DMS53 treated with DMSO at 0.1 percent for 48 hours (cell line): ENCODE measurements around the gene CD22.
"Not testable (repeated sequence)": the region's sequence is repeated elsewhere in the genome, so short reads cannot be mapped to it uniquely, and the experiment has no call there.

Source experiments
- DNase-seq: peaks from one replicate; lab custom pipeline; 2025; ENCODE audit not compliant: unreplicated experiment; lab: John Stamatoyannopoulos, UW

The CD22 gene

DNA sequence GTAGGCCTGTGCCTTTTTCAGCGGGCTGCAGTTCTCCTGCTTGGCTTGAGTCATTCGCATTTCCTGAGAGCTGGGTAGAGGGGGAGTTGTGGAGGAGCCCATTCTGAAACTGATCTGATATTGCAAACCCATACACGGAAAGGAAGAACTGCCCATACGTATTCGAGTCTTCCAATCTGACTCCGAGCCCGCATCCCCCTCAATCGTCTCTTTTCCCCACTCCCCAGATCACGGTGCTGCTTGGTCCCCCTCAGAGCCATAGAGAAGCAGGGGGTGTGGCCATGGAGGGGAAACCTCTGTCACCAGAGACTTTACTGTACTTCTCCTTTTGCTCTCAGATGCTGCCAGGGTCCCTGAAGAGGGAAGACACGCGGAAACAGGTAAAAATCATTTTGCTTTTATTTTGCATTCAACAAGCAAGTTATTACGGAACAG, at the start of gene CD22:
Gene CD22, plus strand, starts transcription at position 337 of the 435 bp plus-strand sequence. CDS start 2,854 bp downstream, outside the sequence.
- DNase-seq = no peak

DNA sequence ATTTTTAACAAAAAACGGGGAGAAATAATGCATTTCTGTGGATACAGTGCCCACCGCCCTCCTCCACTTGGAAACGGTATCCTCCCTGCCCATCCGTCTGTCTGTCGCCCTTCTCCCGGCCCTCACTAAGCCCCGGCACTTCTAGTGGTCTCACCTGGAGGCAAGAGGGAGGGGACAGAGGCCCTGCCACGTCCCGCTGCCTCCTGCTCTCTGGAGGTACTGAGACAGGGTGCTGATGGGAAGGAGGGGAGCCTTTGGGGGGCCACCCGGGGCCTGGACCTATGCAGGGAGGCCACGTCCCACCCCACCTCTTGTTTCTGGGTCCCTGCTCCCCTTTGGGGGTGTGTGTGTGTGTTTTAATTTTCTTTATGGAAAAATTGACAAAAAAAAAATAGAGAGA, 49.6 kb upstream of the CD22 start:
- DNase-seq = no peak

DNA sequence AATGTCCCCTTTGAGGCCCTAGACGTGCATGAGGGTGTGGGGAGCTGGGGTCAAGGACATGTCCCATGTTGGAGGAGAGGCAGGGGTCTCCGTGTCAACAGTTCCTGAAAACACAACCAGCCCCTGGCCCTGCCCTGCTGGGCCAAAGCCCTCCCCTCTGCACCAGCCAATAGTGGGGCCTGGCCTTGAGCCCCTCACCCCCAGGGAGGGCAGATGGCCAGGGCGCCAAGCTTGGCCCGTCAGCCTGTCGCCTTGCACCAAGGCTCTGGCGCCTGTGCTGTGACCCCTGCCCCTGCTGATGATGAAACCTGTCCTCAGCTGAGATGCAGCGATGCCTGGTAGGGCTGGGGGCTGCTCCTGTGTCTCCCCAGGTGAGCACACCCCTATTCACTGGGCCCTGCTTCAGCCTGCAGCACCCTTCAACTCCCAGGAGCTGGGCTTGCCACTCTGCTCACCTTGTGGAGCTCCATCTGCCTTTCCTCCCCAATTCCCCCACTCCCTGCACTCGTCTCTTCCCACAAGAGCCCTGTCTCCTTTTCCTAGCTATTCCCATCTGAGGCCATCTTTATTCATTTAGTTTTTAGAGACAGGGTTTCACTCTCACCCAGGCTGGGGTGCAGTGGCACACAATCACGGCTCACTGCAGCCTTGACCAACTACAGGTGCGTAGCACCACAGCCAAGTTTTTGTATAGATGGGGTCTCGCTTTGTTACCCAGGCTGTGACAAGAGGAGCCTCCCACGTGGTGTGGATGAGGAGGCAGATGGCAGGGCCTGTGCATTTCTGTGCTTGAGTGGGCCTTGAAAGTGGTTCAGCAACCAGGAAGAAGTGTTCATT, 48.8 kb upstream of the CD22 start:
- DNase-seq = no peak

DNA sequence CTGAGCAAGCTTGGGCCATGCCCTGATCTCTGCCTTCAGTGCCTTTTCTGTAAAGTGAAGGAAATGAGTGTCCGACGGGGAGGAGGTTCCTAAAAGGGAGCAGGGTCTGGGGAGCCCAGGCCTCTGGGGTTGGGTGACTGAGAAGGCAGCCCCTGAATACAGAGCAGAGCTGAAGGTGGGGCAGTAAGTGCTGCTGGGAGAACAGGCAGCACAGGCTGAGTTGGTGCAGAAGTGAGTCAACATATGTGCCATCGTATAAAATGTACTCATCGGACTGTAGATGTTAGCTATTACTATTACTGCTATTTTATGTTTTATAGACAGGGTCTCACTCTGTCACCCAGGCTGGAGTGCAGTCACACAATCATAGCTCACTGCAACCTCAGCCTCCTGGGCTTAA, 47.7 kb upstream of the CD22 start:
- DNase-seq = no peak

DNA sequence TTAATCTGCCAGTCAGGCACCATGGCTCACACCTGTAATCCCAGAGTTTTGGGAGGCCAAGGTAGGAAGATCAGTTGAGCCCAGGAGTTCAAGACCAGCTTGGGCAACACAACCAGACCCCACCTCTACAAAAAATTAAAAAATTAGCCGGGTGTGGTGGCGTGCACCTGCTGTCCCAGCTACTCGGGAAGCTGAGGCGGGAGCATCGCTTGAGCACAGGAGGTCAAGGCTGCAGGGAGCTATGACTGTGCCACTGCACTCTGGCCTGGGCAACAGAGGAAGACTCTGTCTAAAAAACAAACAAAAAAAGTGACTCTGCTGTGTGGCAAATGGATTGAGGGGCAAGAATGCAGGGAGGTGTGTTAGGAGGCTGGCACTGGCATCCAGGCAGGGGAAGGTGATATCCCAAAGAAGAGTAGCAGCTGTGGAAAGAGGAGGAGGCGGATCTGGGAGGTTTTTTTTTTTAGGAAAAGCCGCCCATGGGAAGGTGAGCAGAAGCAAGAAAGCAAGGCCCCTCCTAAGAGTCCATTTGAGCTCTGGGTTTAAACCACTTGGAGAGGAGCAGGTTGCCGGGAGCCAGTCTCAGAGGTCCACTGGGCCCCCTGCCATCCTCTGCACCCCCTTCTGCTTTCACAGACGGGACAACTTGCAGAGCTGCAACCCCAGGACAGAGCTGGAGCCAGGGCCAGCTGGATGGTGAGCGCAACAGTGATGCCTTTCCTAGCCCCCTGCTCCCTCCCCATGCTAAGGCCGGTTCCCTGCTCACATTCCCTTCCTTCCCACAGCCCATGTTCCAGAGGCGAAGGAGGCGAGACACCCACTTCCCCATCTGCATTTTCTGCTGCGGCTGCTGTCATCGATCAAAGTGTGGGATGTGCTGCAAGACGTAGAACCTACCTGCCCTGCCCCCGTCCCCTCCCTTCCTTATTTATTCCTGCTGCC, 44.6 kb upstream of the CD22 start:
- DNase-seq = no peak

DNA sequence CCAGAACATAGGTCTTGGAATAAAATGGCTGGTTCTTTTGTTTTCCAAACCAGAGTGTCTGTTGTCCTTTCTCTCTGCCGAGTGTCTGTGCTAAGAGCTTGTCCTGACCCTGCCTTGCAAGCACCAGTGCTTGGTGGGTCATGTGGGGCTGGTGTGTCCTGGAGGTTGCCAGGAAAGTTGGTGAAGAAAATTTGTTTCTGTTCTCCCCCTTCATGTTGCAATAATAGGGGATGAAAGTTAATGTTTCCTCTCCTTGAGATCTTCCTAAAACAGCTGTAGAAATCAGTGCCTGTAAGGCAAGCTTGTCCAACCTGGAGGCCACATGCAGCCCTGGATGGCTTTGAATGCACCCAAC, 43.9 kb upstream of the CD22 start:
- no peak for DNase-seq

DNA sequence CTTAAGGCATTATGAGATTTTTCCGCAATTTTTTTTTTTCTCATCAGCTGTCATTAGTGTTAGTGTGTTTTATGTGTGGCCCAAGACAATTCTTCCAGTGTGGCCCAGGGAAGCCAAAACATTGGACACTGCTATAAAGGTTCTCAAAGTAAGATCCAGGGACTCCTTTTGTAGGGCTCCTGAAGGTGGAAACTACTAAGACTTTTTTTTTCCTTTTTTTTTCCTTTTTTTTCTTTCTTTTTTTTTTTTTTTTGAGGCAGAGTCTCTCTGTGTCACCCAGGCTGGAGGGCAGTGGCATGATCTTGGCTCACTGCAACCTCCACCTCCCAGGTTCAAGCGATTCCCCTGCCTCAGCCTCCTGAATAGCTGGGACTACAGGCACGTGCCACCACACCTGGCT, 43.5 kb upstream of the CD22 start:
- not testable (repeated sequence) for DNase-seq

DNA sequence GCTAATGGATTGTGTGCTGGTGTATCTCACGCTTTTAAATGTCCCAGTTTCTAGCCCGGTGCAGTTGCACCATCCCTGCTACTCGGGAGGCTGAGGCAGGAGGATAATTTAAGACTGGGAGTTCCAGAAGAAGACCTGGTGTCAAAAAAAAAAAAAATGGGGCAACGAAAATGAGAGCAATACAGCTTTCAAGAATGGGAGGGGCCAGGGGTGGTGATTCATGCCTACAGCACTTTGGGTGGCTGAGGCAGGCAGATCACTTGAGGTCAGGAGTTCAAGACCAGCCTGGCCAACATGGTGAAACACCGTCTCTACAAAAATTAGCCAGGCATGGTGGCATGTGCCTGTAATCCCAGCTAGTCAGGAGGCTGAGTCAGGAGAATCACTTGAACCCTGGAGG, 42.9 kb upstream of the CD22 start:
- DNase-seq = not testable (repeated sequence)

DNA sequence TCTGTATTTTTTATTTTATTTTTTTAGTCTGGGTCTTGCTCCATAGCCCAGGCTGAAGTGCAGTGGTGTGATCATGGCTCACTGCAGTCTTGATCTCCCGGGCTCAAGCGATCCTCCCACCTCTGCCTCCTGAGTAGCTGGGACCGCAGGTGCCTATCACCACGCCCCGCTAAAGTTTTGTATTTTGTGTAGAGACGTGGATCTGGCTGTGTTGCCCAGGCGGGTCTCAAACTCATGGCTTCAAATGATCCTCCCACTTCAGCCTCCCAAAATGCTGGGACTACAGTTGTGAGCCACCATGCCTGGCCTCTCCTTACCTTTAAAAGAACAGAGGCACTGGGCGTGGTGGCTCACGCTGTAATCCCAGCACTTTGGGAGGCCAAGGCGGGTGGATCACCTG, 41.3 kb upstream of the CD22 start:
- no peak for DNase-seq

DNA sequence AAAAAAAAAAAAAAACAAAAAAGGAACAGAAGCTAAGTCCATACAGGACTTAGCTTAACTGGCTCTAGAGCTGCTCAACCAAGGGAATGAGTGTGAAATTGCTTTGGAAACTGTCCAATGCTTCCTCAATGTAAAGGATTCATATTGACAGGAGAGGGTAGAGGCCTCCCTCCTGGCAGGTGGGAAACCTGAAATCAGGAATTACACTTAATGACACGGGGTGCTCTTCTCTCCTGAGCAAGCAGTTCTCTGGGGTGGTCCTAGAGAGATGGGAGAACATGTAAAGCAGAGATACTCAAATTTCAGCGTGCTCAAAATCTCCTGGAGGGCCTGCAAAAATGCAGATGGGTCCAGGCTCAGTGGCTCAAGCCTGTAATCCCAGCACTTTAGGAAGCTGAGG, 40.7 kb upstream of the CD22 start:
- no peak for DNase-seq

DNA sequence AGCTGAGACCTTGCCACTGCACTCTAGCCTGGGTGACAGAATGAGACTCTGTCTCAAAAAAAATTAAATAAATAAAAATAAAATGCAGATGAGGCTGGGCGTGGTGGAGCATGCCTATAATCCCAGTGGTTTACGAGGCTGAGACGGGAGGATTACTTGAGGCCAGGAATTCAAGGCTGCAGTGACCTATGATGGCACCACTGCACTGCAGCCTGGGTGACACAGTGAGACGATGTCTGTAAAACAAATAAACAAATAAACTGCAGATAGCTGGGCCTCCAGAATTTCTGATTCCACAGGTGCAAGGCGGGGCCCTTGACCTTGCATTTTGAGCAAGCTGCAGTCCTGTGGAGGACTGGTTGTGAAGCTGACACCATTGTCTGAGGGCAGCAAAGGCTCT, 40.1 kb upstream of the CD22 start:
- no peak for DNase-seq

DNA sequence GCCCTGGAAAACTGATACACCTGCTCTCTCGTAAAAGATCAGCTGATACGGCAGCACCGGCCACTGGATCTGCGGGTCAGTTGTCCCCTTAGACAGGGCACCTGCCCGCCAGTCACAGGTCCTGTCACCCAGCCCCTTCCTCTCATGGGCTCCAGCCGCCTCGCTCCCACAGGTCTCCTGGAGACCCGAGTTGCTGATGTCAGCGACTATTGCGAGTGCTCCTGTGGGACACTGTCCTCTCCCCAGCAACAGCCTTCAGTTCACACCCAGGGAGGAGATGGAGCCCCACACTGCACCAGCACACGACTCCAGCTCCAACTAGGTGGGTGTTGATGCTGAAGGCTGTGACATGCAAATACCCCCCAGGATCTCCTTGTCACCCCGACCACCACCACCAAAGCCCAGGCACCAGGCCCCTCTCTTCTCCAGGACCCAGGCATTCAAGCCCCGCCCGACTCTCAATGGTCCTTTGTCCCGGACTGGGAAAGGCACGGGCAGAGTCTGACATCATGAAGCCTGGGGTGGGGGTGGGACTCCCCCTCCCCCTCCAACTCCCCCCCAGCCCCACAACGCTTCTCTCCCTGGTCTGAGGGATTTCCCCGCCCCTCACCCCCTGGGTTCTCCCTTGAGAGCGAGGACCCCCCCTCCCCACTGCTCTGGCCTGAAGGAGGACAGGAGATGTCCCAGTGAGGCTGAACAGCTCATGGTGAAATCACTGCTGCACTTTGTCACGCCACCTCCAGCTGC, 38.4 kb upstream of the CD22 start:
- DNase-seq = no peak

DNA sequence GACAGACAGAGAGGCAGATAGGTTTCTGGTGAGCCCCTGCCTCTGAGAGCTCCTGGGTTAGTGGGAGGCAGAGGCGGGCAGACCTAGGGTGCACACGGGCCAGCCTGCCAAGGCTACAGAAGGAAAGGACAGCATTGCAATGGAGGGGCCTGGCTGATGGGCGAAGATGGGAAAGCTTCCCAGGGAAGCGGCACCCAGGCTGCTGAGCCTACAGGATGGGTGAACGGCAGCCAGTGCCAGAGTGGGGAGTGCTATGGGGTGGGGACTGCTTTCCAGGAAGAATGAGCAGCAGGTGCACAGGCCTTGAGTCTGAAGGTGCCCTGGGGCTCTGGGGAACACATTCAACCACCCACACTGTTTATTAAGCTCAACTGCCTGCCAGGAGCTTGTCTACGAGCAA, 37.7 kb upstream of the CD22 start:
- DNase-seq = no peak

DNA sequence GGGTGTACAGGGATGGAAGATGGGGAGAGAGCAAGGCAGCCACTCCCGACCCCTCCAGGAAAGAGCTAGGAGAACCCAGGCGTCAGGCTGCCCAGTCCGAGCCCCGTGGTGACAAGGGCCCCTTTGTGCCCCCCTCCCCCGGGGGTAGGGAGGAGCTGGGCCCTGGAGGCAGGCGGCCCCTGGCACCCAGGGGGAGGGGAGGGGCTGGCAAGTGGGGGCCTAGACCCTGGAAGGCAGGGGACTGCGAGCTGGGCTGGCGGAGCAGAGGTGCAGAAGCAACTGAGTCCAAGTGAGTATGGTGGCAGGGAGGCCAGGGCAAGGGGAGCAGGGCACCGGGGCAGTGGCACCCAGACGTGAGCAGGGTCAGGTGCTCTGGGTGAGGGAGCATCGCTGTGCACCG, 37.1 kb upstream of the CD22 start, which contains the start of gene MAG:
Gene MAG, plus strand, starts transcription at position 246 of the 400 bp plus-strand sequence. CDS start 3,248 bp downstream, outside the sequence.
- no peak for DNase-seq

DNA sequence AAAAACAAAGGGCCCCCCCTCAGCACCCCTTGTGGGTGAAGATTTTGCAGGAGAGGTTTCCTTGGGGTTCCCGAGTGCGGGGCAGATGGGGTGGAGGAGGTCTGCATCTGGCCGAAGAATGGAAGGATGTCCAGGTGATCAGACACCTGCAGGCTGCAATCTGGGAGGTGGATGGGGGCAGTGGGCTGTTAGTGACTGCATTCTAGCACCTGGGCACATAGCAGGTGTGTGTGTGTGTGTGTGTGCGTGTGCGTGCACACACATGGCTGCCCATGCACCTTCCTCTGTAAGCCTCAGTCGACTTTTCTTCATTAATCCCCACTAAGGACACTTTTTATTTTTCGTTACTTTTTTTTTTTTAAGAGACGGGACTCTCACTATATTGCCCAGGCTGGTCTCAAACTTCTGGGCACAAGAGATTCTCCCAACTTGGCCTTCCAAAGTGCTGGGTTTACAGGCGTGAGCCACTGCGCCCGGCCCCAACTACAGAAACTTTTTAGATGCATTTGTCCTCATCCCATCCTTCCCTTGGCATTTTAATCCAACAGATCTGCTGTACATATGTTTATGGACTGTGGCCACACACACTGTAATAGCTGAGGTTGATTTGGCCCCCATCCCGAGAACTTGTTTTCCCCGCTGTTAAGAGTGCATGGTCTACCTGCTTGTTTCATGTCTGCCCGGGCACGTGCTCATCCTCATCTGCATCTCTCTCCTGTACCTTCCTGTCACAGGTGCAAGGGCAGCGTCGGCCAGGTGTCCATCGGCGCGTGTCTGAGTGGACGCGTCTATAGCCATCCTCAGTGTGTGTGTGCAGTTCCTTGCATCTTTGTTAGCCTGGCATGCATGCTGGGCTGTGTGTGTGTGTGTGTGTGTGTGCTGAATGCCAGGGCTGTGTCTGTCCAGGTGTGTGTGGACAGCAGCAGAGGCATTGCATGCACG, 36.3 kb upstream of the CD22 start:
- peak; percentile 73 for DNase-seq

DNA sequence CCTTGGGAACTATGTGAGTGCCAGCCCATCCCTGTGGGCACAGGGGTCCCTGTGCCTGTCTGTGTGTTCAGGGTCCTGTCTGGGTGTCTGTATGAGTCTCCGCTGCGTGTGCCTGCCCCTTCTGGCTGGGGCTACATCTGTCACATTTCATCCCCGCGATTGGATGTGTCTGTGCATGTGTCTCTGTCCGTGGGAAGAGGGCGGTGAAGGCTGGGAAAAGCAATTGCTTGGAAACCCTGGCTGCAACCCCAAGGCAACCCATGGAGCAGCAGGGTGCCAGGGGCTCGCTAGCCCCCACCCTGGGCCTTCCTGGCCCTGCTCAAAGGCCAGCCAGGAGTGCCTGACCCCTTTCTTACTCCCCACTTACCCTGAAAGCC, 35.6 kb upstream of the CD22 start:
- no peak for DNase-seq

DNA sequence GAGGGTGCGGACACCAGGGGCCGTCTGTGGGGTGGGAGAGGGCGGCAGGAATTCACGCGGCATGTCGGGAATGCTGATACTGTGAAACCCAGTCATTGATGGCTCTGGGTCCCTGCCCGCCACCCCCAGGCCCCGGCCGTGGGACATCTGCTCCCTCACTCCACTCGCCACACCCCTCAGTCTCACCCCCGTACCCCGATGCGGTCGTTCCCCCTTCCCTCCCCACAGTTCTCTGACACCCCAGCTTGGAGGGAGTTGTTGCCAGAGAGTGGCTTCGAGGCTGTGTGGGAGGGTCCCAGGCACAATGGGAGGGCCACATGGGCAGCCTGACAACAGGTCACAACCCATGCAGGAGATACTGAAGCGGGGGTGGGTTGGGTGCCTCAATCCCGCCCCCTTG, 35.2 kb upstream of the CD22 start:
- no peak for DNase-seq

DNA sequence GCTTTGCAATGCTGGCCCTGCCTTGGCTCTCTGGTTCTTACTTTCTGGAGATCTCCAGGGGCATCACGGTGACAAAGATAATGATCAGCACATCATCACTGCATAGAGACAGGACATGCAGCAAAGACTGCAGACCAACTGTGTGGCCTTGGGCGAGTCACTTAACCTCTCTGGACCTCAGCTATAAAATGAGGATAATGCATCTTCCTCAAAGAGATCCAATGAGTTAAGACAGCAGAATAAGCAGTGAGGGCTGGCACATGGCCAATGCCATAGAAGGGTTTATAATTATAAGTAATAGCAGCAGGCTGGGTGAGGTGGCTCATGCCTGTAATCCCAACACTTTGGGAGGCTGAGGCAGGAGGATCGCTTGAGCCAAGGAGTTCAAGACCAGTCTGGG, 34.7 kb upstream of the CD22 start:
- no peak for DNase-seq

DNA sequence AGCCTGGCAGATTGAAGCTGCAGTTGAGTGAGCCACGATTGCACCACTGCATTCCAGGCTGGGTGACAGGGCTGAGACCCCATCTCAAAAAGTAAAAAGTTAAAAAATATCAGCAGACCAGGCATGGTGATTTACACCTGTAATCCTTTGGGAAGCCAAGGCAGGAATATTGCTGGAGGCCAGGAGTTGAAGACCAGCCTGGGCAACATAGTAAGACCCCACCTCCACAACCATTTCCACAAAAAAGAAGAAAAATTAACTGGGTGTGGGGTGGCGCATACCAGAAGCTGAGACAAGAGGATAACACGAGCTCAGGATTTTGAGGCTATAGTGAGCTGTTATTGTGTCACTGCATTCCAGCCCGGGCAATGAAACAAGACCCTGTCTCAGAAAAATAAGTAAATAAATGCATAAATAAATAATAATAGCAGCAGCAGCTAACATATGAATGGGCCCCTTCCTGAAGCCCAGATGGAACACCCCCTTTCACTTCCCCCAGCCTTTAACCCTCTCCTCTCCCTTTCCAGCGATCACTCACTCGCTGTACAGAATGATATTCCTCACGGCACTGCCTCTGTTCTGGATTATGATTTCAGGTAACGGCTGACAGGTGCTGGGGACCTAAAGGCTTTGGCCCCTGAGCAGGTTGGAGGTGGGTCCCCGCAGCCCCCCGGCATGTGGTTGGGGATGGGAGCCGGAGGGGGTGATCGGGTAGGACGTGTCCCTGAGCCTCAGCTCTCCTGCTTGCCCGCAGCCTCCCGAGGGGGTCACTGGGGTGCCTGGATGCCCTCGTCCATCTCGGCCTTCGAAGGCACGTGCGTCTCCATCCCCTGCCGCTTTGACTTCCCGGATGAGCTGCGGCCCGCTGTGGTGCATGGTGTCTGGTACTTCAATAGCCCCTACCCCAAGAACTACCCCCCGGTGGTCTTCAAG, 33.9 kb upstream of the CD22 start:
- DNase-seq = no peak
